Panc1 (cell line): ENCODE results near the gene MAMLD1. TPM values are rescaled to one million over a fixed set of nuclear protein-coding genes. Genes with fewer than 3 reads are reported as not detected.

Experiments used
- ATAC-seq: fragments of 200-7000 bp; cut with Tn5 transposase; 2 replicates; pipeline ENCODE4 v1.9.1; 2020; ENCODE audit warnings: mild to moderate bottlenecking, moderate library complexity
- BruUV-seq: library from RNA; stranded (reverse); fragments of 400-500 nt; replicated peaks from 2 replicates; lab custom pipeline; 2021; lab: Mats Ljungman, UMichigan
- CTCF ChIA-PET: fragments of 300-600 bp; sonication (Branson Sonifier 250); formaldehyde crosslinking; loops from one replicate; lab custom pipeline; 2022; ENCODE audit warnings: antibody characterized with exemption; lab: Charles Lee
- POLR2A ChIA-PET: fragments of 300-600 bp; sonication (Branson Sonifier 250); formaldehyde crosslinking; loops from one replicate; lab custom pipeline; 2022; ENCODE audit warnings: antibody characterized with exemption; lab: Charles Lee
- DNase-seq: peaks from one replicate; pipeline ENCODE4 v3.0.0-alpha.2; 2010; ENCODE audit warnings: low read depth, low spot score
- H3K27ac ChIP-seq: 2 replicates; pipeline ENCODE4 v1.5.1; 2011; ENCODE audit warnings: mild to moderate bottlenecking, low read length, inconsistent platforms
- H3K27me3 ChIP-seq: fragments of 200-500 bp; sonication (Bioruptor generic); 2 replicates; pipeline ENCODE4 v1.6.0; 2014; ENCODE audit warnings: low read length, inconsistent platforms; ENCODE audit not compliant: control insufficient read depth, insufficient read depth
- H3K36me3 ChIP-seq: fragments of 200-500 bp; sonication (Bioruptor generic); 2 replicates; pipeline ENCODE4 v1.5.1; 2014; ENCODE audit warnings: inconsistent platforms, mild to moderate bottlenecking, low read length, moderate library complexity; ENCODE audit not compliant: control insufficient read depth, insufficient read depth
- H3K4me1 ChIP-seq: 2 replicates; pipeline ENCODE4 v1.5.1; 2011; ENCODE audit warnings: inconsistent platforms, mild to moderate bottlenecking, low read length, moderate library complexity; ENCODE audit not compliant: control insufficient read depth, insufficient read depth
- H3K4me3 ChIP-seq, 2 experiments: 2 replicates each; pipeline ENCODE4 v1.5.1; 2011 to 2012; ENCODE audit warnings: low read depth in 2 of 2, low read length in 2 of 2, mild to moderate bottlenecking in 2 of 2, inconsistent platforms in 1 of 2, moderate library complexity in 1 of 2
- H3K9me3 ChIP-seq: fragments of 200-500 bp; sonication (Bioruptor generic); 2 replicates; pipeline ENCODE4 v1.5.1; 2014; ENCODE audit warnings: low read depth, mild to moderate bottlenecking, inconsistent platforms, low read length, moderate library complexity; ENCODE audit not compliant: control insufficient read depth, insufficient read depth
- POLR2AphosphoS5 ChIP-seq: IDR thresholded peaks from 2 replicates; pipeline ENCODE4 v1.6.1; 2012; ENCODE audit warnings: mild to moderate bottlenecking, low read depth, low read length, moderate library complexity
- SIN3A ChIP-seq: IDR thresholded peaks from 2 replicates; pipeline ENCODE4 v1.6.1; 2012; ENCODE audit warnings: low read depth, mild to moderate bottlenecking, low read length, moderate library complexity, borderline replicate concordance; ENCODE audit not compliant: insufficient read depth
- TCF7L2 ChIP-seq: IDR thresholded peaks from 2 replicates; pipeline ENCODE4 v1.6.1; 2011; ENCODE audit warnings: mild to moderate bottlenecking, low read depth, low read length, inconsistent platforms
- in situ Hi-C: cut with HindIII; loops from 2 replicates; pipeline ENCODE4 v1.10.0; 2016; ENCODE audit warnings: low sequenced_read_pairs, low pct_unique_long_range_greater_than_20kb
- intact Hi-C: fragments of 100-400 bp; cut with micrococcal nuclease; formaldehyde crosslinking; loops from one replicate; pipeline ENCODE4 v1.10.0; 2022; ENCODE audit not compliant: unreplicated experiment
- total RNA-seq: library from RNA; stranded (reverse); gene quantifications from one replicate; pipeline ENCODE4 v1.2.1, GENCODE V29; 2021; ENCODE audit not compliant: unreplicated experiment
- TF ChIP-seq, protein P1 (sequence below), 2 experiments: IDR thresholded peaks; 2 replicates each; pipeline ENCODE4 v1.6.1; 2011 to 2012; ENCODE audit warnings: low read depth in 2 of 2, control low read depth in 1 of 2, low read length in 1 of 2, mild to moderate bottlenecking in 1 of 2, moderate library complexity in 1 of 2; ENCODE audit not compliant: insufficient read depth in 1 of 2
- TF ChIP-seq, protein P2 (sequence below): fragments of 450-650 bp; IDR thresholded peaks from 2 replicates; pipeline ENCODE4 v1.5.1; 2017; ENCODE audit warnings: mild to moderate bottlenecking

The MAMLD1 gene
- total RNA-seq, 1 experiment from 2014 or later: 2.1 TPM

DNA sequence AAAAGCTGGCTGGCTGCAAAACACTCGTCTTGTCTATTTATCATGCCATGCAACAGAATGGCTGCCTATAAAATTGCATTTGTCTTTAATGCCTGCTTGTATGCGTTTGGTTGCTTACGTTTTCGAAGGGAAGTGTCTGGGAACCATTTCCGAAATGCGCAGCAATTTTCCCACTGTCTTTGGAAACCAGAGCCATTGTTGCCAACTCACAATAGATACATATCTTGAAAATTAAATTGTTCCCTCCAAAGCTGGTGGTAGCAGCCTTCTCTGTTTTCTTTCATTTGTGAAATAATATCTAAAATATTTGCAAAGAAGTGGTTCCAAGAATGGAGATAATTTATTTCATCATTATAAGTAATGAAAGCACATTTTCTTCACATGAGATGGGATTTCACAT, 53.4 kb downstream of the MAMLD1 start:
- Histone ChIP-seq H3K36me3 (no peaks in the 10 kb centered on the region), H3K4me3 (no peak overlapping the region), H3K27me3 (no peaks in the 10 kb centered on the region; the same call in none of the 2 replicates), H3K27ac (no peak overlapping the region), H3K4me1 (no peaks in the 10 kb centered on the region), H3K9me3 (no peaks in the 10 kb centered on the region)
- ATAC-seq (no peak), DNase-seq (no peak)
- no TSS peak for BruUV-seq
- ChIA-PET CTCF (no interaction called here), POLR2A (no interaction called here)
- in situ Hi-C loops: no loop called here
- TF ChIP-seq POLR2AphosphoS5: no peak
- TF ChIP-seq TCF7L2: no peak
- TF ChIP-seq, protein P1, sequence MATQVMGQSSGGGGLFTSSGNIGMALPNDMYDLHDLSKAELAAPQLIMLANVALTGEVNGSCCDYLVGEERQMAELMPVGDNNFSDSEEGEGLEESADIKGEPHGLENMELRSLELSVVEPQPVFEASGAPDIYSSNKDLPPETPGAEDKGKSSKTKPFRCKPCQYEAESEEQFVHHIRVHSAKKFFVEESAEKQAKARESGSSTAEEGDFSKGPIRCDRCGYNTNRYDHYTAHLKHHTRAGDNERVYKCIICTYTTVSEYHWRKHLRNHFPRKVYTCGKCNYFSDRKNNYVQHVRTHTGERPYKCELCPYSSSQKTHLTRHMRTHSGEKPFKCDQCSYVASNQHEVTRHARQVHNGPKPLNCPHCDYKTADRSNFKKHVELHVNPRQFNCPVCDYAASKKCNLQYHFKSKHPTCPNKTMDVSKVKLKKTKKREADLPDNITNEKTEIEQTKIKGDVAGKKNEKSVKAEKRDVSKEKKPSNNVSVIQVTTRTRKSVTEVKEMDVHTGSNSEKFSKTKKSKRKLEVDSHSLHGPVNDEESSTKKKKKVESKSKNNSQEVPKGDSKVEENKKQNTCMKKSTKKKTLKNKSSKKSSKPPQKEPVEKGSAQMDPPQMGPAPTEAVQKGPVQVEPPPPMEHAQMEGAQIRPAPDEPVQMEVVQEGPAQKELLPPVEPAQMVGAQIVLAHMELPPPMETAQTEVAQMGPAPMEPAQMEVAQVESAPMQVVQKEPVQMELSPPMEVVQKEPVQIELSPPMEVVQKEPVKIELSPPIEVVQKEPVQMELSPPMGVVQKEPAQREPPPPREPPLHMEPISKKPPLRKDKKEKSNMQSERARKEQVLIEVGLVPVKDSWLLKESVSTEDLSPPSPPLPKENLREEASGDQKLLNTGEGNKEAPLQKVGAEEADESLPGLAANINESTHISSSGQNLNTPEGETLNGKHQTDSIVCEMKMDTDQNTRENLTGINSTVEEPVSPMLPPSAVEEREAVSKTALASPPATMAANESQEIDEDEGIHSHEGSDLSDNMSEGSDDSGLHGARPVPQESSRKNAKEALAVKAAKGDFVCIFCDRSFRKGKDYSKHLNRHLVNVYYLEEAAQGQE (IDR thresholded peaks at IDR 0.05; ENCODE audit: insufficient read depth in 1 of 2, low read depth in 2 of 2, low read length in 1 of 2): no peak
- TF ChIP-seq, protein P2, sequence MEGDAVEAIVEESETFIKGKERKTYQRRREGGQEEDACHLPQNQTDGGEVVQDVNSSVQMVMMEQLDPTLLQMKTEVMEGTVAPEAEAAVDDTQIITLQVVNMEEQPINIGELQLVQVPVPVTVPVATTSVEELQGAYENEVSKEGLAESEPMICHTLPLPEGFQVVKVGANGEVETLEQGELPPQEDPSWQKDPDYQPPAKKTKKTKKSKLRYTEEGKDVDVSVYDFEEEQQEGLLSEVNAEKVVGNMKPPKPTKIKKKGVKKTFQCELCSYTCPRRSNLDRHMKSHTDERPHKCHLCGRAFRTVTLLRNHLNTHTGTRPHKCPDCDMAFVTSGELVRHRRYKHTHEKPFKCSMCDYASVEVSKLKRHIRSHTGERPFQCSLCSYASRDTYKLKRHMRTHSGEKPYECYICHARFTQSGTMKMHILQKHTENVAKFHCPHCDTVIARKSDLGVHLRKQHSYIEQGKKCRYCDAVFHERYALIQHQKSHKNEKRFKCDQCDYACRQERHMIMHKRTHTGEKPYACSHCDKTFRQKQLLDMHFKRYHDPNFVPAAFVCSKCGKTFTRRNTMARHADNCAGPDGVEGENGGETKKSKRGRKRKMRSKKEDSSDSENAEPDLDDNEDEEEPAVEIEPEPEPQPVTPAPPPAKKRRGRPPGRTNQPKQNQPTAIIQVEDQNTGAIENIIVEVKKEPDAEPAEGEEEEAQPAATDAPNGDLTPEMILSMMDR: no peak
- no peak for TF ChIP-seq SIN3A
- intact Hi-C loops: no loop called here

DNA sequence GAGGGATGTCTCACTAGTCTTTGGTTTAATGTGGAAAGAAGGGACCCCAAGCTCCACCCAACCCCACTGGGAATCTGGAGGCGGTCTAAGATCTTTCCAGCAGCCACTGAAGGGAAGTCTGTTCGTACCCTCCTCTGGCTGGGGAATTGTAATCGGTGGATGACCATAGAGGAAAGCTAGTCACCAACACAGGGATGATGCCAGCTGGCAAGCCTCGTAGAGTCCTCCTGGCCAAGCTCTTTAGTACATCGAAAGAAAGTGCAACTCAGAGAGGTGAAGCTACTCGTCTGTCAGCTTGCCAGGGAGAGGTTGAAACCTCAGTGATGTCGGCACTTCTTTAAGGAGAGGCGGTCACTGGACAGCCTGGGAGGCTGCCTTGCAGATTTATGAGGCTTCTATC, 58.7 kb downstream of the MAMLD1 start:
- intact Hi-C loops: no loop called here
- no TSS peak for BruUV-seq
- Histone ChIP-seq H3K27ac (no peak overlapping the region), H3K4me1 (no peaks in the 10 kb centered on the region), H3K9me3 (no peaks in the 10 kb centered on the region), H3K4me3 (no peak overlapping the region), H3K27me3 (no peaks in the 10 kb centered on the region; the same call in 1 of the 2 replicates), H3K36me3 (no peaks in the 10 kb centered on the region)
- DNase-seq: no peak
- in situ Hi-C loops: no loop called here
- ChIA-PET CTCF (no interaction called here), POLR2A (no interaction called here)
- no peak for ATAC-seq
- TF ChIP-seq, protein P1 (IDR thresholded peaks at IDR 0.05; ENCODE audit: insufficient read depth in 1 of 2, low read depth in 2 of 2, low read length in 1 of 2): no peak
- TF ChIP-seq POLR2AphosphoS5 (no peak), SIN3A (no peak), TCF7L2 (no peak)
- TF ChIP-seq, protein P2: no peak
